Thyroid gland (tissue), 4 donors: ENCODE data around the gene APC2.

Experiments used
- POLR2A ChIP-seq, 2 donors: fragments of 450-650 bp; IDR thresholded peaks; one replicate each; pipeline ENCODE4 v1.6.1; 2017; ENCODE audit warnings: antibody characterized with exemption in 2 of 2, mild to moderate bottlenecking in 2 of 2, moderate library complexity in 1 of 2
- TF ChIP-seq, protein P1 (sequence below), 6 experiments: fragments of 200-600 bp in 3 of 6; fragments of 450-650 bp in 3 of 6; sonication (generic) in 3 of 6; IDR thresholded peaks; one replicate each; pipeline ENCODE4 v1.5.1; 2016 to 2019; ENCODE audit warnings: antibody characterized with exemption in 6 of 6, mild to moderate bottlenecking in 2 of 6, inconsistent platforms in 1 of 6, moderate library complexity in 1 of 6

- TF ChIP-seq, protein P1, sequence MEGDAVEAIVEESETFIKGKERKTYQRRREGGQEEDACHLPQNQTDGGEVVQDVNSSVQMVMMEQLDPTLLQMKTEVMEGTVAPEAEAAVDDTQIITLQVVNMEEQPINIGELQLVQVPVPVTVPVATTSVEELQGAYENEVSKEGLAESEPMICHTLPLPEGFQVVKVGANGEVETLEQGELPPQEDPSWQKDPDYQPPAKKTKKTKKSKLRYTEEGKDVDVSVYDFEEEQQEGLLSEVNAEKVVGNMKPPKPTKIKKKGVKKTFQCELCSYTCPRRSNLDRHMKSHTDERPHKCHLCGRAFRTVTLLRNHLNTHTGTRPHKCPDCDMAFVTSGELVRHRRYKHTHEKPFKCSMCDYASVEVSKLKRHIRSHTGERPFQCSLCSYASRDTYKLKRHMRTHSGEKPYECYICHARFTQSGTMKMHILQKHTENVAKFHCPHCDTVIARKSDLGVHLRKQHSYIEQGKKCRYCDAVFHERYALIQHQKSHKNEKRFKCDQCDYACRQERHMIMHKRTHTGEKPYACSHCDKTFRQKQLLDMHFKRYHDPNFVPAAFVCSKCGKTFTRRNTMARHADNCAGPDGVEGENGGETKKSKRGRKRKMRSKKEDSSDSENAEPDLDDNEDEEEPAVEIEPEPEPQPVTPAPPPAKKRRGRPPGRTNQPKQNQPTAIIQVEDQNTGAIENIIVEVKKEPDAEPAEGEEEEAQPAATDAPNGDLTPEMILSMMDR (IDR thresholded peaks at IDR 0.05): no peak
- no peak for TF ChIP-seq POLR2A (IDR thresholded peaks at IDR 0.05)
Observed at GRCh38 chr19:1486720-1487575, 37.0 kb downstream of the APC2 start.
